NOMO-1 (cell line): Measurements from ENCODE around the gene COX8C.

ENCODE experiments used
- DNase-seq, 2 experiments: peaks; one replicate each; lab custom pipeline; 2025; ENCODE audit not compliant: unreplicated experiment in 2 of 2; lab: John Stamatoyannopoulos, UW

COX8C gene, protein sequence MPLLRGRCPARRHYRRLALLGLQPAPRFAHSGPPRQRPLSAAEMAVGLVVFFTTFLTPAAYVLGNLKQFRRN

DNA sequence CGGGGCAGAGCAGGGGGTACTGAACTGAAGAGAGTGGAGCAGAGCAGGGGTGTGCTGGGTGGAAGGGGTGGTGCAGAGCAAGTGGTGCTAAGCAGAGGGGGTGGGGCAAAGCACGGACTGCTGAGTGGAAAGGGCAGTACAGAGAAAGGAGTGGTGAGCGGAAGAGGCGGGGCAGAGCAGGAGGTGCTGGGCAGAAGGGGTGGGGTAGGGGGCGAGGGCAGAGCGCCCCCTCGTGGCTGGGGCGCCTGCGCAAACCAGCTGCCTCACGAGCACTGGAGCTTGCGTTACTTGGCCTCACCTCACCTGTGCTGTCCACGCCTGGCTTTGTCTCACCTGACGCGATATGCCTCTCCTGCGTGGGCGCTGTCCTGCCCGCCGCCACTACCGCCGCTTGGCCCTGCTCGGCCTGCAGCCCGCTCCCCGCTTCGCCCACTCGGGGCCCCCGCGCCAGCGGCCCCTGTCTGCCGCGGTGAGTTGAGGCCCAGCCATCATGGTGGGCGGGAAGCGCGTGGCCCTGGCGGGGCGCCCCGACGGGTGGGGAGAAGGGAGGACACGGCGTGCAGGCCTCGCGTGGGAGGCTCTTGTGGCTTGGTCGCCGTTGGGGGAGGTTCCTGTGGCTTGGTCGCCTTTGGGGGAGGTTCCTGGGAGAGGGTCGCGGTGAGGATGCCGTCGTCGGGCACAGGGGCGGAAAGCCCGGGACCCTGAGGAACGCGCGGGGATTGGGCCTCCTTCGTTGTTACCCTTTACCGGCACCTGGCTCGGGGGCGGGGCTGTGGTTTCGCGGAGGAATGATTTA lies at the start of gene COX8C:
Gene COX8C, plus strand, starts transcription at position 257 of the 796 bp plus-strand sequence. Its CDS starts 87 bp downstream, at position 344.
- no peak for DNase-seq

DNA sequence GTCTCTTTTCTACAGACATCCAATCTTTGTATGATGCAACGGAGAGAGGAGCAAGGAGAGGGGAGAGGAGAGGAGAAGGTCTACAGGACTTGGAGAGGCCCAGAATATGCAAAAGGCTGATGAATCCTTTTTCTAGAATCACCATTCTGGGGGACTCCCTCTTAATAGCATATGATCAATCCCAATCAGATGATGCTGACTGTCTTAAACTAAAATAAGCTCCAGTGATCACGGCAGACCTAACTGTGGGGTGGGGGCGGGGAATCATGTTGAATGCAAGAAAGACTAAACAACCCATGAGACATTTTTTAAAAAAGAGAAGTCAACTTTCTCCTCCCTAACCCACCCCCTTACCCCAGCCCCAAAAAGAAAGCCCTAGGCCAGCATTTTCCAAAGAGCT lies 47.6 kb upstream of the COX8C start:
- DNase-seq = no peak

- no peak for DNase-seq
Measured at GRCh38 chr14:93299866-93300265, 47.1 kb upstream of the COX8C start.

DNA sequence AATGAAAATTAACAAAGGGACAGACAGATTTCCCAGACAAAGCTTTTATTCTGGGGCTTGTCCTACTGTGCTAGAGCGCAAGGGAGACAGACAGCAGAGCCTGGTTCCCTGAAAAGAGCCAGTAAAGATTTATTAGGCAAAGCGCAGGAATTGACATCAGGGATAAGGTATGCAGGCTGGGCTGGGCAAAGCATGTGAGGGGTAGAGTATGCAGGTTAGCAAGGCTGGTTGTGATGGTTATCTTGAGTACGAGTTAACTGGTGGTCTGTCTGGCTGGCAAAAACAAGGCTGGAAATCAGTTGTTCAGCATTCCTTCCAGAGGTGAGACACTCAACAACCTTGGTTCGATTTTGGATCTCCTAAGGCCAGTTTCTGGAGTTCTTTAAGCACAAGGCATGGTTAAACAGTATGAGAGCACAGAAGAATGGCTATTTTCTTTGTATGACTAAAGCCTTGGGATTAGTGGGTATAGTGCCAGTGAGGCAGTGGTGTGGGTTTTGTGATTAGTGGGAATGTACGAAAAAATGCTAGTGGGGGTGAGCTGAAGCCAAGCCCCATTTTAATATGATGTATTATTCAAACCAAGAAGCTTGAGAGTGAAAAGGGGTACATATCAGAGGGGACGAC lies 45.0 kb upstream of the COX8C start:
- DNase-seq = no peak

DNA sequence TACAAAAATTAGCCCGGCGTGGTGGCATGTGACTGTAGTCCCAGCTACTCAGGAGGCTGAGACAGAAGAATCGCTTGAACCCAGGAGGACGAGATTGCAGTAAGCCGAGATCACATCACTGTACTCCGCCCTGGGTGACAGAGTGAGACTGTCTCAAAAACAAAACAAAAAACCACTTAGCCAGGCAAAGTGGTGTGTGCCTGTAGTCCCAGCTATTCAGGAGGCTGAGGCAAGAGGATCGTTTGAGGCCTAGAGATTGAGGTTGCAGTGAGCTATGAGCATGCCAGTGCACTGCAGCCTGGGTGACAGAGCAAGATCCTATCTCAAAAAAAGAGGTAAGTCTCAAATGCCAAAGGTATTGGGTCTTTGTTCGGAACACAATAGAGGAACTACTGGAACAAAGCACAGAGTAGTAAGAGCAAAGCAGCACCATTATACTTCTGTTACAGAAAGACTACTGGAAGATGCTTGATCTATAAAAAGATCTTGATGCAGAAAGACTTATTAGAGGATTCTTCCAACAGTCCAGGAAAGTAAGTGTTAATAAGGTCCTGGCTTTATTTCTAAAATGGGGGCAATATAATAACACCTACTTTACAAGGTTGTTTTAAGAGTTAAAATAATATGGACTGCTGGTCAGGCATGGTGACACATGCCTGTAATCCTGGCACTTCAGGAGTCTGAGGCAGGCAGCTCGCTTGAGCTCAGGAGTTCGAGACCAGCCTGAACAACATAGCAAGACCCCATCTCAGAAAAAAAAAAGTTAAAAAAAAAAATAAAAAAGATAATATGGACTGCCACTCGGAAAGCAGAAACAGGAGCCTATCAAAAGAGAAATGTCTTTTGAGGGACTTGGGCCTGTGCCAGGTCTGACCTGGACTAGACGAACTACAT lies 44.0 kb upstream of the COX8C start:
- DNase-seq = no peak

DNA sequence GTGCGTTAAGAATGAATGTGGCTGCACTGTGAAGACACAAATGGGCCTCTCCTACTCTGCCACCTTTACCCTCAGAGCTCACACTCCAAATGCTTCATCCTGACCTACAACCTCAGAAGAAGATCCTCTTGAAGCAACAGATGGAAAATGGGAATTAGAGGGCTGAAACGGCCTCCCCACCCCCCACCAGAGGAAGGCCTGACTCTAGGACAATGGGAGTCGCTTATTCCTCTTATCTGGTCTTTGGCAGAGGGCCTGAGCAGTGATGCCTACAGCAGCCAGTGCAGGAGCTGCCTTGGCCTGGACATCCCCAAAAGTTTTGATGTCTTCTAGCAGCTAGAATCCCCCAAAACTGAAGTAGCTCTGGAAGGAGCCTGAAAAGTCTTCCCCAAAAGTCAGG lies 43.3 kb upstream of the COX8C start:
- DNase-seq = no peak

DNA sequence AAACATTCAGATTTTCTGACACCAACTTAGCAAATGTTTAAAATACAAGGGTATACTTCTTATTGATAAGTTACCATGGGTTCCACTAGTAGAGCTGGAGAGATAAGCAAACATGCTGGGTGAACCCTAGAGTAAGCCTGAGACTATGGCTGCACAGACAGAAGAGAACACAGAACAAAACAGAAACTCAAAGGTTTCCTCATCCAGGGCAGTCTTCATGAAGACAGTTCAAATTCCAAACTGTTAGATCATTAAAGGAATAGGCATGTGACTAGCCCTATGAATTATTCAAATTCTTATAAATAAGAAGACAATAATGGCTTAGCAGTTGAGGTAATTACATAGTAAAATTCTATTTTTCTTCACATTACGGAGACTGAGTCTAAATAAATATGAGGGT lies 42.2 kb upstream of the COX8C start:
- no peak for DNase-seq

GRCh38 chr14:93305725-93306418 lies 41.1 kb upstream of the COX8C start:
- peak; percentile 27 to 85 for DNase-seq

DNA sequence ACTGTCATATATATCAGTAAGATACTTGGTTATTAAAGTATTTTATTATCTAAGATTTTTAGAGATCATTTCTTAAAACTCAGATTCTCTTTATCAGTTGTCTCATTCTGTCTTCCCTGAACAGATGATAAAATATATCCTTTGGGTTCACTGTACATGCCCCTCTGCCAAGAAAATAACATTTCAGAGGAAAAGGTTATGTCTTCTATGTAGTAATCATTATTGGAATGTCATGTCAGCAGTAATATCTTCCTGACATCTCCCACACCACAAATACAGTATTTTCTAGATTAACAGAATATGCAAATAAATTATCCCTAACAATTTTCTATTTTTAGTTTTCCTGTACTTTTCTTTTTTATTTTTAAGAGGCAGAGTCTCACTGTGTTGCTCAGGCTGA lies 40.2 kb upstream of the COX8C start:
- DNase-seq = no peak

DNA sequence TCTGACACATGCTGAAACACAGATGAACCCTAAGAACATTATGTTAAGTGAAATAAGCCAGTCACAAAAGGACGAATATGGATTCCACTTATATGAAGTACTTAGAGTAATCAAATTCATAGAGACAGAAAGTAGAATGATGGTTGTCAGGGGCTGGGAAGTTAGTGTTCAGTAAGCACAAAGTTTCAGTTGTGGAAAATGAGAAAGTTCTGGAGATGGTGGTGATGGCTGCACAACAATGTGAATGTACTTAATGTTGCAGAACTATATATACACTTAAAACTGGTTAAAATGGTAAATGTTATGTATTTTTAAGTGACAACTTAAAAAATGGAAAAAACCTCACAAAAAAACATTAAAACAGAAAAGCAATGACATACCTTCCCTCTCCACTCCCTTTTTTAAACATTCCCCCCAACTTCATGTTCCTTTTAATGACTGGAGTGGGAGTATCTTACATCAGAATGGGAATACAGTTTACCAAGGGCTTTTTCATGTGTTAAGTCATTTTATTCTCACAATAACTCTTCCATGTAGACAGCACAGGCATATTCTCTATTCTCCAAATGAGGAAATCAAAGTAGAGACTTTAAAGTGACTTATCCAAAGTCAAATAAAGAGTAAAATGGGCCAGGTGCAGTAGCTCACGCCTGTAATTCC lies 38.2 kb upstream of the COX8C start:
- no peak for DNase-seq

- no peak for DNase-seq
Measured at GRCh38 chr14:93309427-93309966, 37.5 kb upstream of the COX8C start.

- DNase-seq = no peak
Measured at GRCh38 chr14:93311082-93311481, 35.9 kb upstream of the COX8C start.

DNA sequence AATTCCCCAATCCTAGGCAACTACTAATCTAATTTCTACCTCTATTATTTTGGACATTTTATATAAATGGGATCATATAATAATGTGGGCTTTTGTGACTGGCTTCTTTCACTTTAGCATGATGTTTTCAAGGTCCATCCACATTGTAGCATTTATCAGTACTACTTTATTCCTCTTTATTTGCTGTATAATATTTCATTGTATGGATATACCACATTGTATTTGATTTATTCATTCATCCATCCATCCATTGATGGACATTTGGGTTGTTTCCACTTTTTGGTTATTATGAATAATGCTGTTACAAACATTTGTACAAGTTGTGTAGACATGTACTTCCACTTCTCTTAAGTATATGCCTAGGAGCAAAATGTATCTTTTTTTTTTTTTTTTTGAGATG lies 31.4 kb upstream of the COX8C start:
- no peak for DNase-seq

GRCh38 chr14:93316716-93317115 lies 30.3 kb upstream of the COX8C start:
- no peak for DNase-seq

- DNase-seq = no peak
Measured at GRCh38 chr14:93317210-93317874, 29.6 kb upstream of the COX8C start.

GRCh38 chr14:93317875-93318807 lies 28.8 kb upstream of the COX8C start:
- peak; percentile 81 to 82 for DNase-seq

- DNase-seq = no peak
Measured at GRCh38 chr14:93318927-93319326, 28.1 kb upstream of the COX8C start.

DNA sequence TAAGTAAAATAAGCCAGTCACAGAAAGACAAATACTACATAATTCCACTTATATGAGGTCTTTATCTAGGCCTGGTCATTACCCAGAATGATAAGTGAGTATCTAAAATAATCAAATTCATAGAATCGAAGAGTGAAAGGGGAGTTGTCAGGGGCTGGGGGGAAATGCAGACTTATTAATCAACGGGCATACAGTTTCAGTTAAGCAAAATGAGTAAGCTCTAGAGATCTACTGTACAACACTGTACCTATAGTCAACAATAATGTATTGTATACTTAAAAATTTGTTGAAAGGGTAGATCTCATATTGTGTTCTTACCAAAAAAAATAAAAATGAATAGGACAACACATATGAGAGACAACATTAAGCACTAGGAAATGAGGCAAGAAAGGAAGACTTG lies 27.5 kb upstream of the COX8C start:
- no peak for DNase-seq
